C4-2B (cell line): ENCODE measurements around the gene CRYBB1.

Source experiments
- ZFX ChIP-seq: fragments of 450-650 bp; IDR thresholded peaks from 2 replicates; pipeline ENCODE4 v1.6.1; 2017
- TF ChIP-seq, protein P1 (sequence below): fragments of 450-650 bp; conservative IDR thresholded peaks from 2 replicates; pipeline ENCODE4 v1.5.1; 2017; ENCODE audit warnings: mild to moderate bottlenecking

DNA sequence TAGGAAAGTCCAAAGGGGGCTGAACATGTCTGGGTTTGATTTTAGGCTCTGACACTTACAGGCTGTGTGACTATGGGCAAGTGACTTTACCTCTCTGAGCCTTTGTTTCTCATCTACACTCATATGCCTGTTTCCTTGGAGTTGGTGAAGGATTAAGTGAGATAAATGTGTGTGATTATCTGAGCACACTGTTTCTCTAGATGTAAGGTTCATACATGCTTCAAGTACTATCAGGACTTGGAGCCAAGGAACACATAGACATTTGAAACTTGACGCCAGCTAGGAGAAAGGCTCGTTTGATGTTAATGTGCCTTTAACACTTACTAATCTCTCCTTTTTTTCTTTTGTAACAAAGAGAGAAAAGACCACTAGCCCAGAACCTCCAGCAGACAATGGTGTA lies 9.7 kb downstream of the CRYBB1 start:
- TF ChIP-seq, protein P1, sequence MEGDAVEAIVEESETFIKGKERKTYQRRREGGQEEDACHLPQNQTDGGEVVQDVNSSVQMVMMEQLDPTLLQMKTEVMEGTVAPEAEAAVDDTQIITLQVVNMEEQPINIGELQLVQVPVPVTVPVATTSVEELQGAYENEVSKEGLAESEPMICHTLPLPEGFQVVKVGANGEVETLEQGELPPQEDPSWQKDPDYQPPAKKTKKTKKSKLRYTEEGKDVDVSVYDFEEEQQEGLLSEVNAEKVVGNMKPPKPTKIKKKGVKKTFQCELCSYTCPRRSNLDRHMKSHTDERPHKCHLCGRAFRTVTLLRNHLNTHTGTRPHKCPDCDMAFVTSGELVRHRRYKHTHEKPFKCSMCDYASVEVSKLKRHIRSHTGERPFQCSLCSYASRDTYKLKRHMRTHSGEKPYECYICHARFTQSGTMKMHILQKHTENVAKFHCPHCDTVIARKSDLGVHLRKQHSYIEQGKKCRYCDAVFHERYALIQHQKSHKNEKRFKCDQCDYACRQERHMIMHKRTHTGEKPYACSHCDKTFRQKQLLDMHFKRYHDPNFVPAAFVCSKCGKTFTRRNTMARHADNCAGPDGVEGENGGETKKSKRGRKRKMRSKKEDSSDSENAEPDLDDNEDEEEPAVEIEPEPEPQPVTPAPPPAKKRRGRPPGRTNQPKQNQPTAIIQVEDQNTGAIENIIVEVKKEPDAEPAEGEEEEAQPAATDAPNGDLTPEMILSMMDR, result no peak
- TF ChIP-seq ZFX, result no peak
